OCI-LY7 (cell line): ENCODE data around the gene PGAP3. TPM values are rescaled to one million over a fixed set of nuclear protein-coding genes. Genes with fewer than 3 reads are reported as not detected.
A peak's percentile ranks its signal among the peaks of the same experiment; 100 is the strongest.

ENCODE experiments used
- Bru-seq: library from RNA; stranded (reverse); fragments of 400-500 nt; gene quantifications from one replicate; lab custom pipeline; 2021; lab: Mats Ljungman, UMichigan
- BruChase-seq, 2 experiments: library from RNA; stranded (reverse); fragments of 400-500 nt; gene quantifications; one replicate each; lab custom pipeline; 2021; lab: Mats Ljungman, UMichigan
- BruUV-seq: library from RNA; stranded (reverse); fragments of 400-500 nt; replicated peaks from 2 replicates; lab custom pipeline; 2021; lab: Mats Ljungman, UMichigan
- CTCF ChIA-PET: fragments of 300-600 bp; sonication (Branson Sonifier 250); formaldehyde crosslinking; loops from one replicate; lab custom pipeline; 2022; ENCODE audit warnings: antibody characterized with exemption; ENCODE audit not compliant: unreplicated experiment; lab: Charles Lee
- POLR2A ChIA-PET: fragments of 300-600 bp; sonication (Branson Sonifier 250); formaldehyde crosslinking; loops from one replicate; lab custom pipeline; 2022; ENCODE audit warnings: antibody characterized with exemption; lab: Charles Lee
- DNase-seq: peaks from one replicate; pipeline ENCODE4 v3.0.0-alpha.2; 2015; ENCODE audit warnings: low spot score
- H2AFZ ChIP-seq: fragments of 200-600 bp; sonication (generic), shearing (Covaris generic); 2 replicates; pipeline ENCODE4 v1.6.1; 2014; ENCODE audit warnings: mild to moderate bottlenecking, antibody characterized with exemption, low read length, moderate library complexity
- H3K27ac ChIP-seq: fragments of 200-600 bp; sonication (generic); 2 replicates; pipeline ENCODE4 v1.5.1; 2014; ENCODE audit warnings: mixed run types, low read depth, mild to moderate bottlenecking, moderate library complexity, low read length, inconsistent platforms; ENCODE audit not compliant: poor library complexity, severe bottlenecking
- H3K36me3 ChIP-seq: fragments of 200-600 bp; sonication (generic); 2 replicates; pipeline ENCODE4 v1.6.1; 2014; ENCODE audit warnings: mild to moderate bottlenecking, antibody characterized with exemption, low read length, moderate library complexity, mixed read lengths; ENCODE audit not compliant: insufficient read depth
- H3K4me1 ChIP-seq: fragments of 200-600 bp; sonication (generic); 2 replicates; pipeline ENCODE4 v1.5.1; 2014; ENCODE audit warnings: mild to moderate bottlenecking, low read length; ENCODE audit not compliant: insufficient read depth, poor library complexity, severe bottlenecking
- H3K4me2 ChIP-seq: fragments of 200-600 bp; sonication (generic); 2 replicates; pipeline ENCODE4 v1.6.1; 2014; ENCODE audit warnings: mild to moderate bottlenecking, low read length
- H3K4me3 ChIP-seq: fragments of 200-600 bp; sonication (generic); 2 replicates; pipeline ENCODE4 v1.5.1; 2014; ENCODE audit warnings: mild to moderate bottlenecking, low read depth, low read length; ENCODE audit not compliant: poor library complexity, severe bottlenecking
- H3K79me2 ChIP-seq: fragments of 200-600 bp; sonication (generic); 2 replicates; pipeline ENCODE4 v1.6.1; 2016; ENCODE audit warnings: low read depth, mild to moderate bottlenecking, low read length, moderate library complexity, mixed read lengths; ENCODE audit not compliant: insufficient read depth
- H3K9me2 ChIP-seq: fragments of 200-600 bp; sonication (generic); 2 replicates; pipeline ENCODE4 v1.6.1; 2016; ENCODE audit warnings: mild to moderate bottlenecking, low read length, mixed read lengths; ENCODE audit not compliant: insufficient read depth
- H3K9me3 ChIP-seq: fragments of 200-600 bp; sonication (generic); 2 replicates; pipeline ENCODE4 v1.6.1; 2014; ENCODE audit warnings: mild to moderate bottlenecking, mixed run types, low read length, mixed read lengths
- H4K20me1 ChIP-seq: fragments of 200-600 bp; sonication (generic); 2 replicates; pipeline ENCODE4 v1.6.1; 2014; ENCODE audit warnings: mild to moderate bottlenecking, antibody characterized with exemption, low read length, moderate library complexity, mixed read lengths; ENCODE audit not compliant: insufficient read depth
- CTCF ChIP-seq: fragments of 200-600 bp; sonication (generic); conservative IDR thresholded peaks from 2 replicates; pipeline ENCODE4 v1.5.1; 2014; ENCODE audit warnings: mild to moderate bottlenecking, antibody characterized with exemption, low read length, moderate library complexity, mixed read lengths
- EZH2phosphoT487 ChIP-seq: fragments of 200-600 bp; sonication (generic); IDR thresholded peaks from 2 replicates; pipeline ENCODE4 v1.6.1; 2018; ENCODE audit warnings: low read depth, borderline replicate concordance, mild to moderate bottlenecking, mixed run types, antibody characterized with exemption, low read length, moderate library complexity, mixed read lengths
- intact Hi-C: fragments of 100-400 bp; cut with micrococcal nuclease; formaldehyde crosslinking; loops from one replicate; pipeline ENCODE4 v1.10.0; 2022; ENCODE audit not compliant: unreplicated experiment
- long read RNA-seq: library from polyadenylated mRNA; stranded (forward); transcript quantifications from one replicate; pipeline ENCODE4 v2.0.0, GENCODE V29; 2022
- total RNA-seq, 2 experiments: library from RNA; depleted of rRNA in 1 of 2; stranded (reverse); fragments of >200 nt in 1 of 2; shearing (Covaris generic) in 1 of 2; gene quantifications; 2 replicates each; pipeline ENCODE4 v1.2.3, GENCODE V29; 2014 to 2022

The PGAP3 gene
- total RNA-seq (2014; rRNA removed; shearing (Covaris generic)) (4.5 and 8.7 TPM in 2 replicates), total RNA-seq (2022) (9.2 and 12.4 TPM in 2 replicates), Bru-seq, nascent RNA (percentile 49 among the genes with signal in this experiment), BruChase-seq, experiment 1, labeled RNA remaining after a 6-hour chase (percentile 54 among the genes with signal in this experiment), BruChase-seq, experiment 2, labeled RNA remaining after a 2-hour chase (percentile 56 among the genes with signal in this experiment)
- long read RNA-seq, partial matches to known transcripts, result 2 of 16 reads
- long read RNA-seq, other reads (novel, unspliced or antisense), result 7 of 16 reads

- Histone ChIP-seq H4K20me1 (no peaks in the 10 kb centered on the region), H3K27ac (peak within 1 kb of the TSS; percentile 91), H3K9me2 (no peaks in the 10 kb centered on the region), H3K79me2 (0 out of 2 replicates have a peak, but pooled peaks cover 10% of the 10 kb centered on the region), H3K36me3 (no peaks in the 10 kb centered on the region), H3K4me2 (peak within 1 kb of the TSS; percentile 99), H3K9me3 (no peaks in the 10 kb centered on the region), H2AFZ (peak within 1 kb of the TSS; percentile 83), H3K4me1 (peaks cover 17% of the 10 kb centered on the region), H3K4me3 (peak within 1 kb of the TSS; percentile 89)
- POLR2A ChIA-PET, result interaction anchor here (0.6 to 1.3 kb wide), 7 partner anchors 13 to 285 kb away, joined by 3 to 5 read pairs (median 3); partner anchors contain the start of gene STARD3
- CTCF ChIA-PET, result interaction anchor here (1.0 kb wide), 2 partner anchors 17 to 33 kb away, joined by 4 to 5 read pairs; no protein-coding TSS in a partner anchor
- no peak for TF ChIP-seq EZH2phosphoT487
- peak; percentile 32; the same call in 1 of the 2 replicates for TF ChIP-seq CTCF
- intact Hi-C loops, result loop anchor here (5.0 kb wide), 1 partner anchor 64 kb away; no protein-coding TSS in a partner anchor
- BruUV-seq, result no TSS peak
- peak; percentile 96 for DNase-seq
Observed at GRCh38 chr17:39687546-39688474, at the start of gene PGAP3. PGAP3 (minus strand) TSS chr17:39688057; CDS start chr17:39688014, 43 bp downstream.

GRCh38 chr17:39737206-39737759, 49.4 kb upstream of the PGAP3 start:
- ChIA-PET CTCF (no interaction called here), POLR2A (interaction anchor here (0.7 kb wide), 1 partner anchor 98 kb away, joined by 8 read pairs; no protein-coding TSS in a partner anchor)
- Histone ChIP-seq H3K27ac (no peak overlapping the region), H4K20me1 (no peaks in the 10 kb centered on the region), H3K79me2 (no peaks in the 10 kb centered on the region), H3K36me3 (no peaks in the 10 kb centered on the region), H3K4me3 (no peak overlapping the region), H3K9me3 (no peaks in the 10 kb centered on the region), H3K9me2 (no peaks in the 10 kb centered on the region), H2AFZ (no peak overlapping the region), H3K4me1 (peaks cover 32% of the 10 kb centered on the region), H3K4me2 (no peak overlapping the region)
- no peak for TF ChIP-seq EZH2phosphoT487
- no peak for TF ChIP-seq CTCF
- no TSS peak for BruUV-seq
- DNase-seq, result no peak
- intact Hi-C loops, result no loop called here
